SK-N-SH treated with all-trans-retinoic acid at 6 μM for 48 hours (cell line): ENCODE measurements around the gene CMTM3.
A peak's percentile ranks its signal among the peaks of the same experiment; 100 is the strongest.

Source experiments
- ATAC-seq: fragments of 200-7000 bp; cut with Tn5 transposase; 3 replicates; pipeline ENCODE4 v1.9.1; 2020; ENCODE audit warnings: mild to moderate bottlenecking, moderate library complexity
- ARNTL ChIP-seq: fragments of 450-650 bp; formaldehyde crosslinking; IDR thresholded peaks from 2 replicates; pipeline ENCODE4 v1.5.0; 2020; ENCODE audit warnings: low read depth, mild to moderate bottlenecking, moderate library complexity, borderline replicate concordance
- BACH2 ChIP-seq: fragments of 250-450 bp; sonication (Bioruptor Pico); IDR thresholded peaks from 2 replicates; pipeline ENCODE4 v1.9.0; 2021; ENCODE audit warnings: mild to moderate bottlenecking, borderline replicate concordance
- CREB5 ChIP-seq: fragments of 250-450 bp; sonication (Bioruptor Pico); IDR thresholded peaks from 2 replicates; pipeline ENCODE4 v1.5.1; 2020; ENCODE audit warnings: low read depth, mild to moderate bottlenecking, moderate library complexity
- CSDC2 ChIP-seq: fragments of 250-450 bp; sonication (Bioruptor Pico); IDR thresholded peaks from 2 replicates; pipeline ENCODE4 v1.5.0; 2020; ENCODE audit warnings: mild to moderate bottlenecking, moderate library complexity
- CSRNP3 ChIP-seq: fragments of 250-450 bp; sonication (Bioruptor Pico); IDR thresholded peaks from 2 replicates; pipeline ENCODE4 v1.5.1; 2021; ENCODE audit warnings: mild to moderate bottlenecking, moderate library complexity
- ESRRG ChIP-seq: fragments of 250-450 bp; sonication (Bioruptor Pico); IDR thresholded peaks from 2 replicates; pipeline ENCODE4 v1.6.1; 2021; ENCODE audit warnings: mild to moderate bottlenecking
- GLIS3 ChIP-seq: fragments of 250-450 bp; sonication (Bioruptor Pico); IDR thresholded peaks from 2 replicates; pipeline ENCODE4 v1.5.0; 2020; ENCODE audit warnings: mild to moderate bottlenecking, moderate library complexity
- ISL1 ChIP-seq: fragments of 250-450 bp; sonication (Bioruptor Pico); IDR thresholded peaks from 2 replicates; pipeline ENCODE4 v2.1.2; 2022; ENCODE audit warnings: mild to moderate bottlenecking, moderate library complexity
- OSR1 ChIP-seq: fragments of 250-450 bp; sonication (Bioruptor Pico); IDR thresholded peaks from 2 replicates; pipeline ENCODE4 v1.8.0; 2022; ENCODE audit warnings: moderate library complexity, mild to moderate bottlenecking, inconsistent platforms
- PATZ1 ChIP-seq: fragments of 250-450 bp; sonication (Bioruptor Pico); IDR thresholded peaks from 2 replicates; pipeline ENCODE4 v1.8.0; 2020; ENCODE audit warnings: mild to moderate bottlenecking, moderate library complexity, borderline replicate concordance
- POU6F1 ChIP-seq: fragments of 250-450 bp; sonication (Bioruptor Pico); IDR thresholded peaks from 2 replicates; pipeline ENCODE4 v1.8.0; 2021; ENCODE audit warnings: low read depth, mild to moderate bottlenecking, moderate library complexity, borderline replicate concordance
- RARB ChIP-seq: fragments of 250-450 bp; sonication (Bioruptor Pico); IDR thresholded peaks from 2 replicates; pipeline ENCODE4 v1.8.0; 2021; ENCODE audit warnings: mild to moderate bottlenecking, moderate library complexity
- SNAI2 ChIP-seq: fragments of 250-450 bp; sonication (Bioruptor Pico); IDR thresholded peaks from 2 replicates; pipeline ENCODE4 v1.5.0; 2020; ENCODE audit warnings: mild to moderate bottlenecking, moderate library complexity
- TCF4 ChIP-seq: fragments of 250-450 bp; sonication (Bioruptor Pico); IDR thresholded peaks from 2 replicates; pipeline ENCODE4 v1.8.0; 2021; ENCODE audit warnings: mild to moderate bottlenecking, moderate library complexity, borderline replicate concordance
- TOX ChIP-seq: fragments of 250-450 bp; sonication (Bioruptor Pico); IDR thresholded peaks from 2 replicates; pipeline ENCODE4 v1.8.0; 2021; ENCODE audit warnings: mild to moderate bottlenecking, moderate library complexity, borderline replicate concordance
- ZC3H10 ChIP-seq: fragments of 250-450 bp; sonication (Bioruptor Pico); IDR thresholded peaks from 2 replicates; pipeline ENCODE4 v1.5.1; 2021; ENCODE audit warnings: mild to moderate bottlenecking, moderate library complexity
- ZFP3 ChIP-seq: fragments of 250-450 bp; sonication (Bioruptor Pico); IDR thresholded peaks from 2 replicates; pipeline ENCODE4 v1.5.0; 2020; ENCODE audit warnings: mild to moderate bottlenecking, moderate library complexity
- ZFP30 ChIP-seq: fragments of 450-650 bp; formaldehyde crosslinking; IDR thresholded peaks from 2 replicates; pipeline ENCODE4 v1.5.0; 2022; ENCODE audit warnings: mild to moderate bottlenecking, moderate library complexity
- ZNF565 ChIP-seq: fragments of 450-650 bp; formaldehyde crosslinking; conservative IDR thresholded peaks from 2 replicates; pipeline ENCODE4 v1.5.0; 2020; ENCODE audit warnings: low read depth, mild to moderate bottlenecking, moderate library complexity
- ZNF70 ChIP-seq: fragments of 450-650 bp; formaldehyde crosslinking; IDR thresholded peaks from 2 replicates; pipeline ENCODE4 v1.5.0; 2020; ENCODE audit warnings: mild to moderate bottlenecking, moderate library complexity
- ZNF8 ChIP-seq: fragments of 450-650 bp; formaldehyde crosslinking; IDR thresholded peaks from 2 replicates; pipeline ENCODE4 v1.5.0; 2020; ENCODE audit warnings: mild to moderate bottlenecking, moderate library complexity

CMTM3 gene

GRCh38 chr16:66604376-66605176 lies at the start of gene CMTM3:
CMTM3 (plus strand) TSS chr16:66604704; CDS start chr16:66604806, 102 bp downstream.
- TF ChIP-seq SNAI2 (CRISPR knock-in tag) = no peak
- peak; percentile 72 for ATAC-seq

- TF ChIP-seq ARNTL (CRISPR knock-in tag) = no peak
- TF ChIP-seq ZNF70 (CRISPR knock-in tag) = no peak
- TF ChIP-seq OSR1 = no peak
- no peak for TF ChIP-seq TOX (CRISPR knock-in tag)
- no peak for TF ChIP-seq BACH2 (CRISPR knock-in tag)
- TF ChIP-seq PATZ1 (CRISPR knock-in tag) = no peak
- no peak for TF ChIP-seq ISL1
- no peak for TF ChIP-seq RARB
- no peak for TF ChIP-seq POU6F1 (CRISPR knock-in tag)
- no peak for TF ChIP-seq CREB5 (CRISPR knock-in tag)
- TF ChIP-seq ZNF8 (CRISPR knock-in tag) = no peak
- TF ChIP-seq SNAI2 (CRISPR knock-in tag) = no peak
- TF ChIP-seq ZC3H10 (CRISPR knock-in tag) = no peak
- TF ChIP-seq ZFP3 (CRISPR knock-in tag) = no peak
- TF ChIP-seq CSDC2 (CRISPR knock-in tag) = no peak
- TF ChIP-seq ESRRG (CRISPR knock-in tag) = no peak
- no peak for TF ChIP-seq ZFP30 (CRISPR knock-in tag)
- TF ChIP-seq GLIS3 (CRISPR knock-in tag) = no peak
- TF ChIP-seq TCF4 = no peak
- no peak for ATAC-seq
Observed at GRCh38 chr16:66560107-66560506, 44.4 kb upstream of the CMTM3 start.

- no peak for ATAC-seq
- no peak for TF ChIP-seq BACH2 (CRISPR knock-in tag)
- TF ChIP-seq ZNF565 (CRISPR knock-in tag) = no peak
- no peak for TF ChIP-seq CSRNP3
- TF ChIP-seq CREB5 (CRISPR knock-in tag) = no peak
- TF ChIP-seq CSDC2 (CRISPR knock-in tag) = no peak
- TF ChIP-seq TOX (CRISPR knock-in tag) = no peak
- TF ChIP-seq ARNTL (CRISPR knock-in tag) = no peak
- TF ChIP-seq, all 23 proteins: peak for 0
Observed at GRCh38 chr16:66561381-66562080, 43.0 kb upstream of the CMTM3 start.
